ENCODE measurements around the gene TMEM161B.
"Not testable (repeated sequence)": the region's sequence is repeated elsewhere in the genome, so short reads cannot be mapped to it uniquely, and the experiment has no call there.

TMEM161B gene

DNA sequence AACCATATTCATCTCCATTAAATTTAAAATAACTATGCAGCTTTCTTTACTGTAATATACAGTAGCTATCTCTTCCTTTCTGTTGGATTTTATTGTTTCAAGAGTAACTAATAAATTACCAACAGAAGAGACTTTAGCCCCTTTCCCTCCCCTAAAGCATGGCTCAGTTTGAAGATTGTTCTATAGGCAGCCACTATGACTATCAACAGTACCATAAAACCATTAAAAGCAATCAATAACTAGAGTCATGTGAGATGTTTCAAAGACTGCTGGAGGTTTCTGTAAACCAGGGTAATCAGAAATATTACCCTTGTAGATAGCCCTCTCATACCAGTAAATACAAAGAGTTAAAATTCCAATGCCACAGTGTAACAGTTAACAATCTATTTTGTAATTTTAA is 73.0 kb downstream of the TMEM161B start:
- no peak for DNase-seq (ENCODE audit: low spot score in 2 of 2)
- no peak overlapping the region for H3K4me3 Mint-ChIP-seq
- peaks cover 3% of the 10 kb centered on the region for H3K36me3 Mint-ChIP-seq (ENCODE audit: insufficient read depth)
- no peaks in the 10 kb centered on the region for H3K4me1 Mint-ChIP-seq
- ATAC-seq (replicated peaks; ENCODE audit: extremely low read depth, poor library complexity, severe bottlenecking), result no peak
- no peaks in the 10 kb centered on the region for H3K27me3 Mint-ChIP-seq
- H3K9me3 Mint-ChIP-seq, result no peaks in the 10 kb centered on the region
- no peak overlapping the region for H3K27ac Mint-ChIP-seq (ENCODE audit: low read depth)

DNA sequence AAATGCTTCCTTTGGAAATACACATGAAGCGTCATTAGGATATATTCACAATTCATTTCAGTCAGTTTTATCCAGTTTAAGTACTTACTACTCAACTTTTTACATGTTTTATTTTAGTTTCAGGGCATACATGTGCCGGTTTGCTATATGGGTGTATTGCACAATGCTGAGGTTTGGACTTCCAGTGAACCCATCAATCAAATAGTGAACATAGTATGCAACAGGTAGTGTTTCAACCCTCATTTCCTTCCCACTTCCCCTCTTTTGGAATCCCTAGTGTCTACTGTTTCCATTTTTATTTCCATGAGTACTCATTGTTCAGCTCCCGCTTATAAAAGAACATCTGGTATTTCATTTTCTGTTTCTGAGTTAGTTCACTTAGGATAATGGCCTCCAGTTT is 74.7 kb downstream of the TMEM161B start:
- H3K4me1 Mint-ChIP-seq, result no peaks in the 10 kb centered on the region
- no peak overlapping the region for H3K27ac Mint-ChIP-seq (ENCODE audit: low read depth)
- ATAC-seq (replicated peaks; ENCODE audit: extremely low read depth, poor library complexity, severe bottlenecking), result no peak
- no peak overlapping the region for H3K4me3 Mint-ChIP-seq
- peaks cover 2% of the 10 kb centered on the region for H3K9me3 Mint-ChIP-seq
- peaks cover under 1% of the 10 kb centered on the region for H3K36me3 Mint-ChIP-seq (ENCODE audit: insufficient read depth)
- DNase-seq (ENCODE audit: low spot score in 2 of 2), result no peak
- H3K27me3 Mint-ChIP-seq, result no peaks in the 10 kb centered on the region

DNA sequence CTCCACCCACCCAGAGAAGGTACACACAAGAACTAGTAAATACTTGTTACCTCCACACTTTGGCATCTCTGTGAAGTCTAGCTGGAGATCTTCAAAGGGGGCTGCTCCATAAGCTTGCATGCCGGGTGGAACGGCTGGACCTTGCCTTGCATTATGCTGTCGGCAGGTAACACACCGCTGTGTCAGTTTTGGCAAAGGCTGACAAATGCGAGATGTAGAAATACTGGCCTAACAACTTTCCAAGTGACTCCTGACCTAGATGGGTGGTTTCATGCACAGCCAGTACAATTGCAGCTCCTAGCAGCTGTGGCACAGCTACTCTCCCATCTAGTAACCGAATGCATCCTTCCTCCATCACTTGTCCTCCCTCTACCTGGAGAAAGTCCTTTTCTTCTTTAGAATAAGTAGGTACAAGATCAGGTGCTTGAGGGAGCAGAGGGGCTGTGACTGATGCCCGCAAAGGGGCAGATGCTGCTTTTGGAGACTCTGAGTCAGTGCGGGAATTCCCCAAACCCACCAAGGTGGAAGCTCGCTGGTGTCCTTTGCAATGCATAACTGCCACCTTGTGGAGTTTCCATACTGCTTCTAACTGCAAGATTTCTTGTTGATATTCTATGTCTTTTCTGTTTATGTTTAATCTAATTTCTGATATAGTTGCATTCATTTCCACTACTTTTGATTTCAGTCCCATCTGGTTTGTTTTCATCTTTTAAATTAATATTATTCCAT is 78.4 kb downstream of the TMEM161B start:
- Mint-ChIP-seq H3K4me3 (no peak overlapping the region), H3K27ac (ENCODE audit: low read depth) (no peak overlapping the region), H3K4me1 (no peaks in the 10 kb centered on the region), H3K9me3 (peaks cover 8% of the 10 kb centered on the region), H3K36me3 (ENCODE audit: insufficient read depth) (no peaks in the 10 kb centered on the region), H3K27me3 (no peaks in the 10 kb centered on the region)
- ATAC-seq (replicated peaks; ENCODE audit: extremely low read depth, poor library complexity, severe bottlenecking), result no peak
- no peak for DNase-seq (ENCODE audit: low spot score in 2 of 2)

DNA sequence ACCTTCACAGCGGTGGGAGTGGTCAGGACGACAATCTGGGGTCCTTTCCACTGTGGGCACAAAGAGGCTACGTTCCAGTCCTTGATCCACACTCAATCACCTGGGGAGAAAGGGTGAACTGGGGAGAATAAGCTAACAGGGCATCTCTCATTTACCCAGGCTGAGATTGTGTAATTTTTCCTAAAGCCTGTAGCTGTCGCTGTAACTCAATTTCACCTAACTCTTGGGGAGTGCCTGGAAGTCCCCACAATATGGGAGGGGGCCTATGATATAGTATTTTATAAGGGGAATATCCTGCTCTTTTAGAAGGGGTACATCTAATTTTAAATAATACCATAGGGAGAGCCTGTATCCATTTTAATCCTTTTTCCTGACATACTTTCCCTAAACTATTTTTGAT is 79.2 kb downstream of the TMEM161B start:
- H3K27ac Mint-ChIP-seq (ENCODE audit: low read depth); ATAC-seq (replicated peaks; ENCODE audit: extremely low read depth, poor library complexity, severe bottlenecking); DNase-seq (ENCODE audit: low spot score in 2 of 2); H3K4me3 Mint-ChIP-seq; H3K27me3 Mint-ChIP-seq; H3K4me1 Mint-ChIP-seq; H3K9me3 Mint-ChIP-seq; H3K36me3 Mint-ChIP-seq (ENCODE audit: insufficient read depth): not testable (repeated sequence)

DNA sequence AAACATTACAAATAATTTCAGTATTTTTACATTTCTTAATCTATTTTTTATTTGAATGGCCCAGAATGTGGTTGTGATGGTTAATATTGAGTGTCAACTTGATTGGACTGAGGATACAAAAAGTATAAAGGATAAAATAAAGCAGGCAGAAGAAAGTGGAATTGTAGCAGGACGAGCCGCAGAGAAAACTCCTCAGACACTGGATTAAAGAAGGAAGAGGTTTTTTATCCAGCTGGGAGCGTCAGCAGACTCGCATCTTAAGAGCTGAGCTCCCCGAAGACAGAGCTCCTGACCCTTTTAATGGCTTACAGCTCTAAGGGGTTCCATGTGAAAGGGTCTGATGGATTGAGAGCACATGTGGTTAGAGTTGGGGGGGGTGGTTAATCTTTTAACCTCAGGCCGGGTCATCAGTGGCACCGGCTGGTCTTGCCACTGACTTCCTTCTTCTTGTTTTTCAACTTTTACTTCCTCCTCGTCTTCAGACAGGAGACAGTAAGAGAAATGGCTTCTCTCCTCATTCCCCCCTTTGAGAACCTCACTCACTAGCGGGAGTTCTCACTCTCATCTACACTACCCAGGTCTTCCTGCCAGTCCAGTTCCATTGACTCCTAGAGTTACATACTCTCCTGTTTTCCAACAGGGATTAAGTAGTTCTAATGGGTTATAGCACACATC is 80.0 kb downstream of the TMEM161B start:
- Mint-ChIP-seq H3K4me1 (no peaks in the 10 kb centered on the region), H3K36me3 (ENCODE audit: insufficient read depth) (no peaks in the 10 kb centered on the region), H3K4me3 (no peak overlapping the region), H3K9me3 (peaks cover 8% of the 10 kb centered on the region), H3K27ac (ENCODE audit: low read depth) (no peak overlapping the region), H3K27me3 (no peaks in the 10 kb centered on the region)
- DNase-seq (ENCODE audit: low spot score in 2 of 2) (no peak), ATAC-seq (replicated peaks; ENCODE audit: extremely low read depth, poor library complexity, severe bottlenecking) (no peak)

DNA sequence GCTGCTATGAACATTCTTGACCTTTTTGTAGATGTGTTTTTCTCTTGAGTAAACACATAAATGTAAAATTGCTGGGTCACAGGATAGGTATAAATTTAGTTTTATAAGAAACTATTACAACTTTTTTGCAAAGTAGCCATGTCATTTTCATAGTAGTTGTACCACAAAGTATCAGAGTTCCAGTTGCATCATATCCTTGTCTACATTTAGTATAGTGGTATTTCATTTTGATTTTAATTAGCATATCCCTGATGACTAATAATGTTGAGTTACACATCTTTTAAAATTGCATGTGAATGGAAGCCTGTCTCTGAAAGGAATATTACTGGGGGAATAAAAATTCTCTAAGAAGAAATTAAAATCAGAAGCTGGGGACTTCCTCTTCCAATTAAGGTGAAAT is 85.4 kb downstream of the TMEM161B start:
- ATAC-seq (replicated peaks; ENCODE audit: extremely low read depth, poor library complexity, severe bottlenecking) (no peak), DNase-seq (ENCODE audit: low spot score in 2 of 2) (no peak)
- no peaks in the 10 kb centered on the region for H3K9me3 Mint-ChIP-seq
- peaks cover 2% of the 10 kb centered on the region for H3K36me3 Mint-ChIP-seq (ENCODE audit: insufficient read depth)
- no peaks in the 10 kb centered on the region for H3K4me1 Mint-ChIP-seq
- H3K27ac Mint-ChIP-seq (ENCODE audit: low read depth), result no peak overlapping the region
- no peak overlapping the region for H3K4me3 Mint-ChIP-seq
- H3K27me3 Mint-ChIP-seq, result no peaks in the 10 kb centered on the region

DNA sequence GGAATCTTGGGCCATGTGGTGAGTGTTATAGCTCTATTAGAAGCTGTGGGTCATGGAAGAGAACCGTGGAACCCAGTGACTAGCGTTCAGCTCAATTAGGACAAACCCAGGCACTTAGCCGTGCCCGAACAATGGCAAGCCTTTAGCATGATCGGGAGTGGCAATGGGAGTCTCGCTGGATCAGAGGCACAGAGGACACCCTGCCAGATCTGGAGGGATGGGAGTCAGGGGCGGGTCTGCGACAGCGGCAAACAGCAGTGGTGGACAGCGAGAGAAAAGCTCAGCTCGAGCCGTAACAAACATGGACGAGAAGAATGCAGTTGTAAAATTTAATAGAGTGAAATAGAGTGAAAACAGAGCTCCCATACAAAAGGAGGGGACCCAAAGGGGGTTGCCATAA is 91.2 kb downstream of the TMEM161B start:
- not testable (repeated sequence) for ATAC-seq (replicated peaks; ENCODE audit: extremely low read depth, poor library complexity, severe bottlenecking); DNase-seq (ENCODE audit: low spot score in 2 of 2); H3K27ac Mint-ChIP-seq (ENCODE audit: low read depth); H3K4me3 Mint-ChIP-seq; H3K36me3 Mint-ChIP-seq (ENCODE audit: insufficient read depth); H3K9me3 Mint-ChIP-seq; H3K4me1 Mint-ChIP-seq
- peaks cover 16% of the 10 kb centered on the region for H3K27me3 Mint-ChIP-seq

DNA sequence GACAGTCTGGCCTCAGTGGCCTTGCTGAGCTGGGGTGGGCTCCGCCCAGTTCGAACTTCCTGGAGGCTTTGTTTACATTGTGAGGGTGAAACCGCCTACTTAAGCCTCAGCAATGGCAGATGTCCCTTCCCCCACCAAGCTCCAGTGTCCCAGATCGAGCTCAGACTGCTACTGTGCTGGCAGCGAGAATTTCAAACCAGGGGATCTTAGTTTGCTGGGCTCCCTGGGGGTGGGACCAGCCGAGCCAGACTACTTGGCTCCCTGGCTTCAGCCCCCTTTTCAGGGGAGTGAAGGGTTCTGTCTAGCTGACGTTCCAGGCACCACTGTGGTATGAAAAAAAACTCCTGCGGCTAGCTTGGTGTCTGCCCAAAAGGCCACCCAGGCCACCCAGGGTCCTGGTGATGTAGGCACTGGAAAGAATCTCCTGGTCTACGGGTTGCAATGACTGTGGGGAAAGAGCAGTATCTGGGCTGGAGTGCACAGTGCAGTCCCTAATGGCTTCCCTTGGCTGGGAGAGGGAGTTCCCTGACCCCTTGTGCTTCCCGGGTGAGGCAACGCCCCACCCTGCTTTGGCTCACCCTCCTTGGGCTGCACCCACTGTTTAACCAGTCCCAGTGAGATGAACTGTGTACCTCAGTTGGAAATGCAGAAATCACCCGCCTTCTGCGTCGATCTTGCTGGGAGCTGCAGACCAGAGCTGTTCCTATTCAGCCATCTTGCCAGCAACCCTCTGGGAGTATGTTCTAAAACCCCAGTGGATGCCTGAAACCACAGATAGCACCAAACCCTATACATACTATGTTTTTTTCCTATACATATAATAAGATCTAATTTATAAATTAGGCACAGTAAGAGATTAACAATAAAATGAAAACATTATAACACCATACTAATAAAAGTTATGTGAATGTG is 95.5 kb downstream of the TMEM161B start:
- ATAC-seq (replicated peaks; ENCODE audit: extremely low read depth, poor library complexity, severe bottlenecking) (no peak), DNase-seq (ENCODE audit: low spot score in 2 of 2) (no peak)
- Mint-ChIP-seq H3K27ac (ENCODE audit: low read depth) (no peak overlapping the region), H3K4me1 (peaks cover 4% of the 10 kb centered on the region), H3K27me3 (peaks cover 59% of the 10 kb centered on the region), H3K4me3 (no peak overlapping the region), H3K36me3 (ENCODE audit: insufficient read depth) (peaks cover 4% of the 10 kb centered on the region), H3K9me3 (peaks cover 30% of the 10 kb centered on the region)

DNA sequence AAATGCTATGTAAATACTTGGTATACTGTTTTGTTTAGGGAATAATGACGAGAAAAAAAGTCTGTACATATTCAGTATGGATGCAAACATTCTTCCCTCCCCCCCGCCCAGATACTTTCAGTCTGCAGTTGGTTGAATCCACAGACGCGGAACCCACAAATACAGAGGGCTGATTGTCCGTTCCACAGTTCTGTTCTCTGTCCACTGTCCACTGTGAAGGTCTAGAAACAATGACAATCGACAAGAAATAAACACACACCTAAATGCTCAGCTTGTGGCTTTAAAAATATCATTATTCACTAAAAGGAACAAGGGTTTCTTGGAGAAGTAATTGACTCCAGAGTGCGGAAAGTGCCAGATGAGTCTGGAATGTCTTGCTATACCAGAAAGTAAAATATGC is 109.1 kb downstream of the TMEM161B start:
- ATAC-seq (replicated peaks; ENCODE audit: extremely low read depth, poor library complexity, severe bottlenecking), result no peak
- Mint-ChIP-seq H3K36me3 (ENCODE audit: insufficient read depth) (peaks cover 1% of the 10 kb centered on the region), H3K27ac (ENCODE audit: low read depth) (no peak overlapping the region), H3K27me3 (peaks cover 66% of the 10 kb centered on the region), H3K4me3 (no peak overlapping the region), H3K4me1 (no peaks in the 10 kb centered on the region), H3K9me3 (no peaks in the 10 kb centered on the region)
- DNase-seq (ENCODE audit: low spot score in 2 of 2), result no peak

DNA sequence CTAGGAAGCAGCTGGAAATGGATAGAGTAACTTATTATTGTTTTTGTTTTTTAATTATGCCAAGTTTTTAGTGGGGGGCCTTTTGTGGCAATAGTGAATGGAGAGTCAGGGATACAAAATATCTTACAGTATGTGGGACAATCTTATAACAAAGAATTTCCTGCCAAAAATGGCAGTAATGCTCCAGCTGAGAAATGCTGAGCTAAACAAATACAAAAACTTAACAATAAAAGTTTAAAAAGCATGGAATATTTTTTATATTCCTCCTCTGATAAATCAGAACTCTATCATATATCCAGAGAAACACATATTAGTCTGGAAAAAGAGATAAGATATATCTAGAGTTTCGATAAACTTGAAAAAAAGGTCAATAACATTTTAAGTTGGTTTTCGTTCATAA is 110.6 kb downstream of the TMEM161B start:
- Mint-ChIP-seq H3K4me3 (no peak overlapping the region), H3K4me1 (no peaks in the 10 kb centered on the region), H3K36me3 (ENCODE audit: insufficient read depth) (peaks cover 1% of the 10 kb centered on the region), H3K9me3 (no peaks in the 10 kb centered on the region), H3K27ac (ENCODE audit: low read depth) (no peak overlapping the region), H3K27me3 (peaks cover 72% of the 10 kb centered on the region)
- ATAC-seq (replicated peaks; ENCODE audit: extremely low read depth, poor library complexity, severe bottlenecking) (no peak), DNase-seq (ENCODE audit: low spot score in 2 of 2) (no peak)

DNA sequence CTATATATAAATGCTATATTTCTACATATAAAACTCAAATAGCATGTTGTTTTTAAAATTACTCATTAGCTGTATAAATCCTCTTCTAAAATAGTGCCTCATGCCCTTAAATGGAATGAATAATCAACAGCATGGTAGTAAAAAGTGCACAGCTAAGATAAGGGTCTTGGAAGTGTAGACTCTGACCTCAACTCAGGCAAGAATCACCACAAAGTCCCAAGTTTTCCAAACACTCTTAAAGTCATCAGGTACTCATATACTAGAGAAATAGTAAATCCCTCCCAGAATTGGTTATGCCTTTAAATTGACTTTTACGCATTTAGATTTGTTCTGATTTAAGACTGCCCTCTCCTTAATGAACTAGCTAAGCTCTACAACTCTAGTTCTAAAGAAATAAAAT is 113.8 kb downstream of the TMEM161B start:
- peaks cover 80% of the 10 kb centered on the region for H3K27me3 Mint-ChIP-seq

DNA sequence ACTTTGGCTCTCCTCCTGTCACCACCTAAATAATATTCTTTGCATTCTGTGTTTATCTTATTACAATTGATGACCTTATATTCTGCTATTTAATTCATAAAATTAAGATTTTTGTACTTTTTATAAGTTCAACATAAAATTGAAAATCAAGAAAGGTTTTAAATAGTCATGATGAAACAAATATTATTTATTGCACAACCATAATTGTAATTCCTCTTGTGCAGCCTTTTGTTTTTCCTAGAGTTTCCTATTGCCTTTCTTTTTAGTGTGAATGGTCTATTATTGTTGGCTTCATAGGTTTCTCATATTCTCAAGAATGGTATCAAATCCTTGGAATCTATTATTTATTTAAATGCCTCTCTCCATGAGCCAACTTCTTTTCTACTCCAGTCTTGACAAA is 117.9 kb downstream of the TMEM161B start:
- Mint-ChIP-seq H3K4me3 (no peak overlapping the region), H3K27ac (ENCODE audit: low read depth) (no peak overlapping the region), H3K36me3 (ENCODE audit: insufficient read depth) (no peaks in the 10 kb centered on the region), H3K9me3 (peaks cover 6% of the 10 kb centered on the region), H3K4me1 (no peaks in the 10 kb centered on the region), H3K27me3 (peaks cover 74% of the 10 kb centered on the region)
- no peak for ATAC-seq (replicated peaks; ENCODE audit: extremely low read depth, poor library complexity, severe bottlenecking)
- no peak for DNase-seq (ENCODE audit: low spot score in 2 of 2)

More for the DNA sequence above, 113.8 kb downstream of the TMEM161B start:
- Mint-ChIP-seq H3K9me3 (peaks cover 6% of the 10 kb centered on the region), H3K4me1 (no peaks in the 10 kb centered on the region), H3K27ac (ENCODE audit: low read depth) (no peak overlapping the region), H3K4me3 (no peak overlapping the region), H3K36me3 (ENCODE audit: insufficient read depth) (peaks cover 1% of the 10 kb centered on the region)
- ATAC-seq (replicated peaks; ENCODE audit: extremely low read depth, poor library complexity, severe bottlenecking) (no peak), DNase-seq (ENCODE audit: low spot score in 2 of 2) (no peak)
